ENCODE data around the gene DIP2C.
A peak's percentile ranks its signal among the peaks of the same experiment; 100 is the strongest.
"Not testable (repeated sequence)": the region's sequence is repeated elsewhere in the genome, so short reads cannot be mapped to it uniquely, and the experiment has no call there.

The DIP2C gene

GRCh38 chr10:593421-593820, 96.0 kb downstream of the DIP2C start:
- DNase-seq = no peak

GRCh38 chr10:593016-593415, 96.5 kb downstream of the DIP2C start:
- no peak for DNase-seq

GRCh38 chr10:591646-592045, 97.8 kb downstream of the DIP2C start:
- DNase-seq = no peak

GRCh38 chr10:590721-591120, 98.7 kb downstream of the DIP2C start:
- no peak for DNase-seq

GRCh38 chr10:589961-590680, 99.3 kb downstream of the DIP2C start:
- no peak for DNase-seq

- DNase-seq = peak in 2 of 4 experiments; percentile 19 to 36
Measured at GRCh38 chr10:588246-589165, 101.0 kb downstream of the DIP2C start.

- DNase-seq = no peak
Measured at GRCh38 chr10:586716-587115, 102.8 kb downstream of the DIP2C start.

GRCh38 chr10:586151-586550, 103.3 kb downstream of the DIP2C start:
- DNase-seq = no peak

- no peak for DNase-seq
Measured at GRCh38 chr10:585502-585901, 104.0 kb downstream of the DIP2C start.

GRCh38 chr10:584497-585290, 104.8 kb downstream of the DIP2C start:
- not testable (repeated sequence) for DNase-seq

- no peak for DNase-seq
Measured at GRCh38 chr10:583433-583832, 106.0 kb downstream of the DIP2C start.

- no peak for DNase-seq
Measured at GRCh38 chr10:581776-582330, 107.6 kb downstream of the DIP2C start.

- DNase-seq = no peak
Measured at GRCh38 chr10:580778-581177, 108.7 kb downstream of the DIP2C start.

GRCh38 chr10:576130-576465, 113.4 kb downstream of the DIP2C start:
- DNase-seq = no peak

- DNase-seq = no peak
Measured at GRCh38 chr10:575402-576129, 113.9 kb downstream of the DIP2C start.

GRCh38 chr10:572696-573095, 116.8 kb downstream of the DIP2C start:
- DNase-seq = no peak

GRCh38 chr10:571688-572451, 117.6 kb downstream of the DIP2C start:
- DNase-seq = no peak

- DNase-seq = no peak
Measured at GRCh38 chr10:571166-571565, 118.3 kb downstream of the DIP2C start.

- no peak for DNase-seq
Measured at GRCh38 chr10:570628-571163, 118.8 kb downstream of the DIP2C start.

GRCh38 chr10:569961-570627, 119.4 kb downstream of the DIP2C start:
- DNase-seq = no peak

Measured in suppressor macrophage (primary cell).